ENCODE measurements around the gene CRK.
"Not testable (repeated sequence)": the region's sequence is repeated elsewhere in the genome, so short reads cannot be mapped to it uniquely, and the experiment has no call there.

CRK gene

DNA sequence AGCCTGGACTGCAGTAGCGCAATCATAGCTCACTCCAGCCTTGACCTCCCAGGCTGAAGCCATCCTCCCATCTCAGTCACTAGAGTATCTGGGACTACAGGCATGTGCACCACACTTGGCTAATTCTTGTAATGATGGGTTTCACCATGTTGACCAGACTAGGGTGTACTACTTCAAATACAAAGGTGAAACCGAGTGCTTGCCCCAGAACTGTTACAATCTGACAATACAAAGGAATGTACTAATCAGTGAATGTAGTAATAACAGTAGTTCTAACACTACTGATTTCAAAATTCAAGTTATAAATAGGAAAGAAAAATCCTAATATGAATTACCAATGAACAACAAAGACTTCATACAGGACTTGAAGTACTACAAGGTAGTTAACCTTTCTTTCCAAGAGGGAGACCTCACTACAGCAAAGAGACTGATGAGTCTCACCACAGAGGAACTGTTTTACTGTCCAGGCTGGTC lies 24.4 kb downstream of the CRK start:
- no peak for DNase-seq (ENCODE audit: low spot score)
- FAIRE-seq = no peak

DNA sequence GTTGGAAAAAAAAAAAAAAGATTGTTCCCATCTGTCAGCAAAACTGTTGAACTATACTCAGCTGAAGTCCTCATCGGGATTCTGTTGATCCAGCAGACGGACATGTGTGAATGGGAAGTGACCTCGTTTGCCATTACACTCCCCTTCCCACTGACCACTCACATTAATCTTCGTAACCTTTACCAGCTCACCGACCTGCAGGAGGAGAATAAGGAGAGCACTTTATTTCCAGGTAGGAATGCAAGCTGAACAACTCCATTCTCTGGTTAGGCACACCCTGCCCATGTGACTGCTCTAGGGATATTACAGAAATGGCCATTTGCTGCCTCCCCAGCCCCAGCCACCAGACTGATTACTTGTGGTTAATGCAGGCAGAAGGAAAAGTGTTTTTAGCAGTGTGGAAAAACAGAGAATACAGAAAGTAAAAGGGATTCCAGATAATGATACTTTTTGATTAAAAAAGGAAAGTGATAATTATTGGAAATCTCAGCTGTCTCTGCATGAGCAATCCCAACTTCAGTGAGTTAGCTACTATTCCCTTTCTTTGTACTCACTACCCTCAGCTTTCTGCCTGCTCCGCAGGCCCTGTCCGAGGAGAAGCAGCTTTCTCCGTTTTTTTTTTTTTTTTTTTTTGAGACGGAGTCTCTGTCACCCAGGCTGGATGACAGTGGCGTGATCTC lies 32.4 kb downstream of the CRK start:
- DNase-seq (ENCODE audit: low spot score) (no peak), FAIRE-seq (no peak)

DNA sequence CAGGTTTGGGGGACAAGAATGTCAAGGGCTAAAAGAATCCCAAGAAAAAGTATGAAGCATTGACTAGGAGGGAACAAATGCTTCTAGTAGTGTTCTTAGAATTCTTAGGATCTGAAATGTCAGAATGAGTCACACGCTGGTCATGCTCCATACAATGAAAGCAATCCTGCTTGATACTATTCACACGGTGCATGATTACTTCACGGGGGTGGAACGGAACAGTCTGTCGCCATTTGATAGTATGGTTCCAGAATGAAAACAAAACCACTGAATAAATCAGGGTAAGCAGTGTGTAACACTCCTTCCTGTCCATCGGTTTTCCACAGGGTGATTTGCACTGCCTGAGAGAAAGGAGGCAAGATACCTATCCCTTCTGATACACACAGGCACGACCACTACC lies 33.1 kb downstream of the CRK start:
- peak; percentile 21 for DNase-seq (ENCODE audit: low spot score)
- no peak for FAIRE-seq

DNA sequence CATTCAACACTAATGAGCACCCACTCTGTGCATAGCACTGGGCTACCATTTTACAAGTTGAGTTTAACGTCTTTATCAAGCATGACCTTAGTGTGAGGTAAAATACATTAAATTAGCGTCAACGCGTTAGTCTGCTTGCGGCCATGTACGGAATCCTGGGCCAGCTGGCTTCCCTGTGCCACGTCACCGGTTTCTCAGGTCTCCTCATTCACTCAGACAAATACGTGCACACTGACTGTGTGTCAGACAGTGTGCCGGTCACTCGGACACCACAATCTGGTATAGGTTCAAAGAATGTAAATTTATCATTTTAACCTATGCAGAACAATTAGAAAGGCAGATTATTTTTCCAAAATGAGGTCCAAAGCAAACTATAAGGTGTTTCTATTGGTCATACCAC lies 34.6 kb downstream of the CRK start:
- DNase-seq (ENCODE audit: low spot score) (no peak), FAIRE-seq (no peak)

DNA sequence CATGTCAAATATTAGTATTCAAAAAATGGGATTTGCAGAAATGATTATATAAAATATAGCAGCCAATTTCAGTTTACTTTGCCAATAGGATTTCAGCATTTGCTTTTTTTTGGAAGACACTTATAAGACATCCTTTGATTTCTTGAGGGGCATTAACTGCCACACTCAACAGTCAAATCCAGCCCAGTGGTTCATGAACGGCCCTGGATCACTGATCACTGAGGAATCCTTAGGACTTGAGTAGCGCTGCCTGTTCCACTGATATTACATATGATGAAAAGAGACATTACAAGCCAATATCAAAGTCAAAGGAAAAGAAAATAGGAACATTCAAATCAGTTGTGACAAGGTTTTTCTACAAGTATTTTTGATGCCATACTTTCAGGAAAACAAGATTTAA lies 35.1 kb downstream of the CRK start:
- no peak for FAIRE-seq

DNA sequence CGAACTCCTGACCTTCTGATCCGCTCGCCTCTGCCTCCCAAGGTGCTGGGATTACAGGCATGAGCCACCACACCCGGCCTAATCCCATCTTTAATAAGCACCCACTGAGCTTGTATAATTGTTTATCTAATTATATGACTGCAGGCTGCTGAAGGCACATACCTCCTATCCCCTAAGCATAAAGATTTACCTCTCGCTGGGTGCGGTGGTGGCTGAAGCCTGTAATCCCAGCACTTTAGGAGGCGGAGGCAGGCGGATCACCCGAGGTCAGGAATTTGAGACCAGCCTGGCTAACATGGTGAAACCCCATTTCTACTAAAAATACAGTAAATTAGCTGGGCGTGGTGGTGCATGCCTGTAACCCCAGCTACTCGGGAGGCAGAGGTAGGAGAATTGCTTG lies 35.9 kb downstream of the CRK start:
- DNase-seq (ENCODE audit: low spot score) = no peak
- no peak for FAIRE-seq

More for the DNA sequence above, 35.1 kb downstream of the CRK start:
- DNase-seq (ENCODE audit: low spot score) = no peak

DNA sequence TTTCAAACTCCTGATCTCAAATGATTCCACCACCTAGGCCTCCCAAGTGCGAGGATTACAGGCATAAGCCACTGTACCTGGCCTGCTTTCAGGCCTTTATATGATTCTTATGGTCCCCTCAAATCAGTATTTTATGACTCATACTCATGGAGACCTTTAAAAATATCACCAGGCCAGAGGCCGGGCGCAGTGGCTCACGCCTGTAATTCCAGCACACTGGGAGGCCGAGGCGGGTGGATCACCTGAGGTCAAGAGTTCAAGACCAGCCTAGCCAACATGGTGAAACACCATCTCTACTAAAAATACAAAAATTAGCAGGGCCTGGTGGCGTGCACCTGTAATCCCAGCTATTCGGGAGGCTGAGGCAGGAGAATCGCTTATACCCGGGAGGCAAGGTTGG lies 37.6 kb downstream of the CRK start:
- not testable (repeated sequence) for FAIRE-seq; DNase-seq (ENCODE audit: low spot score)

DNA sequence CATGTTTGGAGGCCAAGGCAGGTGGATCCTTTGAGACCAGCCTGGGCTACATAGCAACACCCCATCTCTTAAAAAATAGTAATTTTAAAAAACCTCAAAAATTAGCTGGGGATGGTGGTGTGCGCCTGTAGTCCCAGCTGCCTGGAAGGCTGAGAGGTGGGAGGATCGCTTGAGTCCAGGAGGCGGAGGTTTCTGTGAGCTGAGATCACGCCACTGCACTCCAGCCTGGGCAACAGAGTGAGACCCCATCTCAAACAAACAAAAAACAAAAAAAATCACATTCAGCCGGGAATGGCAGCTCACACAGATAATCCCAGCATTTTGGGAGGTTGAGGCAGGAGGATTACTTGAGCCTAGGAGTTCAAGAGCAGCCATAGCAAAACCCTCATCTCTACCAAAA lies 39.6 kb downstream of the CRK start:
- no peak for FAIRE-seq
- no peak for DNase-seq (ENCODE audit: low spot score)

DNA sequence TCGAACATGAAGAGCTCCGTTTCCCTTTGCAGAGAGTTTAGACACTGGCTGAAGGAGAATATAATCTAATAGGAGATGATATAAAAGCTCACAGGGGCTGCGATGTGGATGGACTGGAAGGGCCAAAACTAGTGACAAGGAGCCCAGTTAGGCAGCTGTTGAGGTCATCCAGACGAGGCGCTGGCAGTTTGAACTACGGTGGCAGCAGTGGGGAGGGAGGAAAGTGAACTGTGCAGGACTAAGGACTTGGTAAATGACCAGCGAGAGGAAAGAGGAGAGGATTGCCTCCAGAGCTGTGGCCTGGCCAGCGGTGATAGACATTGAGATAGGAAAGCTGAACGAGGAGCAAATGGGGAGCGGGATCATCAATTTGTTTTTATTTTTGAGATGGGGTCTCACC lies 41.4 kb downstream of the CRK start:
- no peak for DNase-seq (ENCODE audit: low spot score)
- no peak for FAIRE-seq

DNA sequence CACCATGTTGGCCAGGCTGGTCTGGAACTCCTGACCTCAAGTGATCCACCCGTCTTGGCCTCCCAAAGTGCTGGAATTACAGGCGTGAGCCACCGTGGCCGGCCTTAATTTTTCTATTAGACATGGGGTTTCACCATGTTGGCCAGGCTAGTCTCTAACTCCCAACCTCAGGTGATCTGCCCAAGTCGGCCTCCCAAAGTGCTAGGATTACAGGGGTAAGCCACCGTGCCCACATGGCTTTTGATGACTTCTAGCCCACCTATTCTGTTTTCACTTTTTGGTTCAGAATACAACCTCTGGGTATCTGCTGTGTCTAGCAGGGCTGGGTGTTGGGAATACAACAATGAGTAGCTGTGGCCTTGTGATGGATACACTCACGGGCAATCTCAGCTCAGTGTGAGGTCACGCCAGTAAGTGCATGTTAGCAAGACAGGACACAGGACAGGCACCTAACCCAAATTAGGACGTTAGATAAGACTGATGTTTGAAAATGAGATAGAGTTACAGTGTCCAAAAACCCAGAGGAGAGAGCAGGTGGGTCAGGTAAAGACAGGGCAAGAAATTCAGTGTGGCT lies 41.9 kb downstream of the CRK start:
- FAIRE-seq (no peak), DNase-seq (ENCODE audit: low spot score) (no peak)

DNA sequence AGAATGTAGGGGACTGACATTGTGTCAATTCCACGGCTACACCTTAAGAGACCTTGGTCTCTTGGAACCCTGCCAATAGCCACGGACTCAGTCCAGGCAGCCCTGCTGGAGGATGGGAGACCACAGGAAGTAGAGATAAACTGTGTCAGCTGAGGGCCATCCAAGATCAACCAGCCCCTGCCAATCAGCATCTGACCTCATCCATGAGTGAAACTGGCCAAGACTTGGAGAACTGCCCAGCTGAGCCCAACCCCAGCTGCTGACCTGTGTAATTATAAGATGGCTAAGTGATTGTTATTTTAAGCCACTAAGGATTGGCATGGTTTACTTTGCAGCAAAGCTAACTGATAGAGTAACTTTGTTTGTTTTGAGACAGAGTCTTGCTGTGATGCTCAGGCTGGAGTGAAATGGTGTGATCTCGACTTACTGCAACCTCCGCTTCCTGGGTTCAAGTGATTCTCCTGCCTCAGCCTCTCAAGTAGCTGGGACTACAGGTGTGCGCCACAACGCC lies 42.7 kb downstream of the CRK start:
- DNase-seq (ENCODE audit: low spot score) (peak; percentile 20), FAIRE-seq (no peak)

DNA sequence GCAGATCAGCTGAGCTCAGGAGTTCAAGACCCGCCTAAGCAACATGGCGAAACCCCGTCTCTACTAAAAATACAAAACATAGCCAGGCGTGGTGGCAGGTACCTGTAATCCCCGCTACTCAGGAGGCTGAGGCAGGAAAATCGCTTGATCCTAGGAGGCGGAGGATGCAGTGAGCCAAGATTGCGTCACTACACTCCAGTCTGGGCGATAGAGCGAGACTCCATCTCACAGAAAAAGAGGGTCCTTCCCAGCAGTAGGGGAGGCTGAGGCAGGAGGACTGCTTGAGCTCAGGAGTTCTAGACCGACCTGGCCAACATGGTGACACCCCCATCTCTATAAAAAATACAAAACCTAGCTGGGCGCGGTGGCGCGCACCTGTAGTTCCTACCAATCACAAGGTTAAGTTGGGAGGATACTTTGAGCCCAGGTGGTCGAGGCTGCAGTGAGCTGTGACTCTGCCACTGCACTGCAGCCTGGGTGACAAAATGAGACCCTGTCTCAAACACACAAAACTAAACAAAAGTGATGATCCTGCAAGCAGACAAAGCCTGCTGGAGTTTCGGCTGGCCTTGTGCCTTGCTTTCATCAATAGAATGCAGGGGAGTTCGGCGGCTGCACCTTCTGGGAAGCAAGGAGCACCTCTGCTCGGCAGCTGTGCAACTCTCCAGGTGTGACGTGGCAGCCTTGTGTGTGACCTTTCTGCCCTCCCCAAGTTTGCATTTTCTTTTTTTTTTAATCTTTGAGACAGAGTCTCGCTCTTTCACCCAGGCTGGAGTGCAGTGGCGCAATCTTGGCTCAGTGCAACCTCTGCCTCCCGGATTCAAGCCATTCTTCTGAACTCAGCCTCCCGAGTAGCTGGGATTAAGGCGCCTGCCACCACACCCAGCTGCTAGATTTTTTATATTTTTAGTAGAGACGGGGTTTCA lies 43.6 kb downstream of the CRK start:
- no peak for FAIRE-seq

DNA sequence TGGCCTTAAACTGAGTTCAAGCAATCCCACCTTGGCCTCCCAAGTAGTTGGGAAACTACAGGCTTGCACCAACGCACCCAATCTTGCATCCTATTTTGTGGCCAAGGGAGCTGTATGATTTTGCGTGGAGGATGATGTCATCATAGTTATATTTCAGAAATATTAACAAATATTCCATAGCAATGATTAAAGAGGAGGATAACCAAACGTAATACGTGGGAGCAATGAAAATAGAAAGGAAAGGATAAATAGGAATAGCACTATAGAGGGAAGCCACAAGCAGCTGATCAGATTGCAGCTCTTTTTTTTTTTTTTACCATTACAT lies 53.8 kb downstream of the CRK start:
- no peak for FAIRE-seq

More for the DNA sequence above, 43.6 kb downstream of the CRK start:
- DNase-seq (ENCODE audit: low spot score) = no peak

DNA sequence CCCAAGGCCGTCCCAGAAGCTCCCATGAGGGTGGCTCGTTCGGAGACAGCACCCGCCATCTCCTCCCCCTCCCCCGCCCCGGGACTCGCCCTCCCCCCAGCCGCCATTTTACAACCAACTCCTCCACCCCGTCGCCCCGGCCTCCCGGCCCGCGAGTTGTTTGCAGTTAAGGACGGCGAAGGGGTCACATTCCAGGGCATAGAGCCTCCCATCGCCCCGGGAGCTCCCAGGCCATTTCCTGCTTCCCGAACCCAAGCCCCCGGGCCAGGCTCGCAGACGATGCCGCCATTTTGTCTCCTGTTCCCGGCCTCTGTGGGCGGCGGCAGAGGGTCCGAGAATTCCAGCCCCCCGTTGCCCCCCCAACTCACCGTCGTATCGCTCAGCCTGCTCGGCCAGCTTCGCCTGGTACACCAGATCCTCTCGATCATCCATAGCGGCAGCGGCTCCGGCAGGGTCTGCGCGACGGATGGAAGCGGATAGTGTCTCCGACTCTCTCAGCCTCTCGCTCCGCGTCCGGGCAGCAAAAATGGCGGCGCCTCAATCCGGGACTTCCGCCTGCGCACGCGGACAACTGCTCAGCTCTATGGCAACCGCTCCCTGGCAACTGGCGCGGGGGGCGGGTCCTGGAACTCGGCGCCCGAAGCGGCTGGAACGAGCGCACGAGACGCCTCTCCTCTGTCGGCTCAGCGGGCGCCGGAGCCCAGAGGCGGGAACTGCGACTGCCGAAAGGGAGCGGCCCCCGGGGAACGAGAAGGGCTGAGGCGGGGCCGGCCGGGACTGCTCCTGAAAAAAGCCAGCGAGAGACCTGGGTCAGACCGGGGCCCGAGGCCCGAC lies 56.1 kb downstream of the CRK start, which contains the start of gene YWHAE:
Gene YWHAE (minus strand): TSS at position 544 of the 834 bp plus-strand sequence. CDS start 112 bp downstream, at position 432.
- DNase-seq (ENCODE audit: low spot score) (peak; percentile 89), FAIRE-seq (no peak)

More for the DNA sequence above, 53.8 kb downstream of the CRK start:
- DNase-seq (ENCODE audit: low spot score) = no peak

DNA sequence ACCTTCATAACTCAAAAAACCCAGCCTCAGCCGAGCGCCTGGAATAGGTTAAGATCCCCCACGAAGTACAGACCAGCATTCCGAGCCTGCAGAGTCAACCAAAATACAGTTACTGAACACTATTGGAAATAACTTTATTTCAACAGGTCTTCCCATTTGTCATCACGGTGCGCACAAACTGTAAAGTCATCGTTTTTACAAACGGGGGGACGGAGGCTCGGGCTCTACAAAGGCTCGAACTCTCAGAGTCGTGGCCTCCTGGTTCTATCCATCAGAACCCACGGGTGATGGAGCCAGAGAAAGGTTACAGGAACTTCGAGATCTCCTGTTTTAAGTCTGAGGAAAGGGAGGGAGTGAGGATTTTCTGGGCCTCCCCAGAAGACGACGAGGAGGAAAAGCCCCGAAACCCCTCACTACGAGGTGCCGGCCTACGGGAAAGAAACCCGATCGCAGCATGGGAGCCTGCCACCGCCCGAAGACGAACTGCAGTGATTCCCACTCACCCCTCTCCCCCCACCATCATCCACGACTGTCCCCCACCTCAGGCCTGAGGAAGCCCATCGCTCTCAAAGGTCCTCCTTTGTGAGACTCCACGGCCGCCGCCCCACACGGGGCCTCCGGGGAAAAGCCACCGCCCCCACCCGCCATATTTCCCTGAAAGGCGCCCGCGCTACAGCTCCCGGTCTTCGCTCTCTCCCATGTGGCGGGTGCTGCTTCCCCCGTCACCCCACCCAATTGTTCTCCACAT lies 56.9 kb downstream of the CRK start:
- DNase-seq (ENCODE audit: low spot score) = peak; percentile 9
- FAIRE-seq = no peak

DNA sequence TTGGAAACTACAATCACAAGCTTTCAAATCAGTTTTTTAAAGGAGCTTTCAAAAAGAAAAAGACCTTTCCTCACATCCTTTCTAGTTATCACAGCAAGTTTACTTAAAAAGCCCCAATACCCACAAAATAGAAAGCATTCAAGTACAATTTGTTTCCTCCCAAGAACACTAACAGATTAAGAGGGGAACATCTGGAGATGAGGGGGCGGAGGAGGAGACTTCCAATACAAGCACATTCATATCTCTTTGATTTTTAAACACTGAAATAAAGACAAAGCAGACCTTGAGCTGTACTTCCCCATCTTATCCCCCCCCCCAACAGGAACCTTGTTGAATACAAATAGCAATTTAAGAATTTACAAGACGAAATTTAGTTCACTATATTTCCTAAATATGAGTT lies 58.0 kb downstream of the CRK start:
- no peak for FAIRE-seq
- DNase-seq (ENCODE audit: low spot score) = no peak

DNA sequence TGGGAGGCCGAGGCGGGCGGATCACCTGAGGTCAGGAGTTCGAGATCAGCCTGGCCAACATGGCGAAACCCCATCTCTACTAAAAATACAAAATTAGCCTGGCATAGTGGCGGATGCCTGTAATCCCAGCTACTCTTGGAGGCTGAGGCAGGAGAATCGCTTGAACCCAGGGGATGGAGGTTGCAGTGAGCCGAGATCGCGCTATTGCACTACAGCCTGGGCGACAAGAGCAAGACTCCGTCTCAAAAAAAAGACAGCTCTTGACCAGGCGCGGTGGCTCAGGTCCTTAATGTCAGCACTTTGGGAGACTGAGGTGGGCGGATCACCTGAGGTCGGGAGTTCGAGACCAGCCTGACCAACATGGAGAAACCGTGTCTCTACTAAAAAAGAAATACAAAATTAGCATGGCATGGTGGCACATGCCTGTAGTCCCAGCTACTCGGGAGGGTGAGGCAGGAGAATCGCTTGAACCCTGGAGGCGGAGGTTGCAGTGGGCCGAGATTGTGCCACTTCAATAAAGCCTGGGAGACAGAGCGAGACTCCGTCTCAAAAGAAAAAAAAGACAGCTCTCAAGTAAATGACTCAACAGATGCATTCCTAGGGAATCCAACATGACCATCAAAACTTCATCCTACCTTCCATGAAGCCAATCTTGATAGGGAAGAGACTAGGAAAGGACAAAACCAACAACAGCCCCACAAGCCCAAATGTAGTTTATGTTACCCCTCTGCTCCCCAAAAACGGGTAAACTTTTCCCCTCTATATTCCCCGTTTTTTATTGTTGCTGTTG lies 60.0 kb downstream of the CRK start:
- DNase-seq (ENCODE audit: low spot score) = not testable (repeated sequence)

DNA sequence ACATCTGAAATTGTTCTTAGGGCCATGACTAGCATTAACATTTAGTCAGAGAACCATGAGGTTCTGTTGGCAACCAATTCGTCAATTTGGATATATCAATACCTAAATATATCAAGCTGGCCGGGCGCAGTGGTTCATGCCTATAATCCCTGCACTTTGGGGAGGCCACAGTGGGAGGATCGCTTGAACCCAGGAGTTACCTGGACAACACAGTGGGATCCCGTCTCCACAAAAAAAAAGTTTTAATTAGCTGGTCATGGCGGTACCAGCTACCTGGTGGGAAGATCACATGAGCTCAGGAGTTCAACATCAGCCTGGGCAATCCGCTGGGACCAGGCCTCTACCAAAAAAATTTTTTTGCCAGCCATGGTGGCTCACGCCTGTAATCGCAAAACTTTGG lies 64.5 kb downstream of the CRK start:
- FAIRE-seq (no peak), DNase-seq (ENCODE audit: low spot score) (no peak)

More for the DNA sequence above, 60.0 kb downstream of the CRK start:
- FAIRE-seq = not testable (repeated sequence)

Measured in urothelium cell line (cell line).